ENCODE results near the gene CCDC180. TPM values are rescaled to one million over a fixed set of nuclear protein-coding genes. Genes with fewer than 3 reads are reported as not detected.
"Not testable (repeated sequence)": the region's sequence is repeated elsewhere in the genome, so short reads cannot be mapped to it uniquely, and the experiment has no call there.

CCDC180 gene
- total RNA-seq, result 10 to 100 TPM in 1 of 4 donors, 1 to 10 TPM in 3; 1.9 to 15.0 (median 4.0) TPM

DNA sequence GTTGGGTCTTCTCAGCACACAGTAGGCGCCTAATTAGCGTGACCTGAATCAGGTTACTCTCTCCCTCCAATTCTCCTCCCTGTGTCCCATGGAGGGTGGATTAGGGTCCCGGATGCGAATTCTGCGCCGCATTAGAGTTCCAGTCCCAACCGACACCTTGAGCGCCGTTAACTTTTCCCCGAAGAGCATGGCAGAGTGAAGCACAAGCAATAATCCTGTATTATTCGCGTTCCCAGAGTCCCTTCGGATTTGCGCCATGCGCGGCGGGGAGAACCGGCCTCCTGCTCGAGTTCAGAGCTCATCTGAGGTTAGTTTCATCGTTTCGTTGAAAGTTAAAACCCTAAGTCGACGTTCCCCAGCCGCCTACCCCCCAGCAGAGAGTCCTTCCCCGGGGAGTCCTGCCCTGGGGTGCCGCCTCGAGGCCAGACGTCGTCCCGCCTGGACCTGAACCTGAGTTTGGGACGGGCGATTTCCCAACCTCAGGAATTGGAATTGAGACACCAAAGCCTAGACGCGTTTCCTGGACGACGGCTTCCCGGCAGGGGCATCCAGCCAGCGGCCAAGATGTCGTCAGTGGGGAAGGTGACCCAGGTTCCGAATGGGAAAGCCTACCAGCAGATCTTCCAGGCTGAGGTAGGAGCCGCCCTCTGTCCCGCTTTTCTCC is at the start of gene CCDC180:
CCDC180 (plus strand) TSS at position 160 of the 664 bp plus-strand sequence; CDS start at position 565, 405 bp downstream.
- intact Hi-C loops (cut with DNase I), result no loop called here
- peak; percentile 92 for DNase-seq (ENCODE audit: extremely low spot score)
- Histone ChIP-seq H3K4me1 (peaks cover 0 to 18% (median 17%) of the 10 kb centered on the region in 4 donors), H3K36me3 (peaks cover 2 to 36% (median 28%) of the 10 kb centered on the region in 4 donors), H3K4me3 (peak within 1 kb of the TSS; percentile 32 to 42 (median 40)), H3K27me3 (no peaks in the 10 kb centered on the region), H3K27ac (replicated peaks in 1 of 4) (no peak within 1 kb of the TSS), H3K9me3 (no peaks in the 10 kb centered on the region)
- WGBS, result 37% methylated on average over 35 of the region's 42 CpGs
- peak in 1 of 2 donors; percentile 37 for TF ChIP-seq POLR2AphosphoS5 (IDR thresholded peaks at IDR 0.05)
- no peak for TF ChIP-seq POLR2A (IDR thresholded peaks at IDR 0.05; ENCODE audit: low read depth)

DNA sequence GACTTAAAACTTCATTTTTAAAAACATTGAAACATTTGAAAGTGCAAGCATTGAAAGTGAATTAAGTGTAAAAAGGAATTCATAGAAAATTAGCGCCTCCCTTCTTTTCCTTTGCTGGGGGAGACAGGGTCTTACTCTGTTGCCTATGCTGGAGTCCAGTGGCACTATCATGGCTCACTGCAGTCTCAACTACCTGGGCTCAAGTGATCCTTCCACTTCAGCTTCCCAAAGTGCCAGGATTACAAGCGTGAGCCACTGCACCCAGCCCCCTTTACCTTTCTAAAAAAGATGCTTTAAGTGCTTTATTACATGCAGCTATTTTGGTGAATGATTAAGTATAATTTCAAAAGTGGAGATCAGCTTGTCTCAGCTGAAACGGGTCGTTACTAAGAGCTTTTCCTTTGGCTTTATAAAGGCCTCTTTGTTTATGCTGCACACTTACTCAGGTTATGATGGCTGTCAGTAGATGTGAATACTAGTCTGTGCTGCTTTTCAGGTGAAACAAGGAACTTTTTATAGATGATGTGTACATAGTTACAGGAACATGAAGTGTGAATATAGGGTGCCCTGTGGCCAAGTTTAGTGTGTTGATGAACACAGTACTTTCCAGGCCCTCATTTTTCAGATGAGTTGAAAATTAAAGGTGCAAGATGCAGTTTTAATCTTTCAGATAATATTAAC is 47.5 kb upstream of the CCDC180 start:
- WGBS, result 66% methylated on average over 4 of the region's 4 CpGs
- peaks cover 0 to 12% (median 0%) of the 10 kb centered on the region in 4 donors for H3K36me3 ChIP-seq
- intact Hi-C loops (cut with DNase I); H3K27me3 ChIP-seq; H3K4me1 ChIP-seq; H3K27ac ChIP-seq (replicated peaks in 1 of 4); DNase-seq (ENCODE audit: extremely low spot score); H3K4me3 ChIP-seq; H3K9me3 ChIP-seq: not testable (repeated sequence)

DNA sequence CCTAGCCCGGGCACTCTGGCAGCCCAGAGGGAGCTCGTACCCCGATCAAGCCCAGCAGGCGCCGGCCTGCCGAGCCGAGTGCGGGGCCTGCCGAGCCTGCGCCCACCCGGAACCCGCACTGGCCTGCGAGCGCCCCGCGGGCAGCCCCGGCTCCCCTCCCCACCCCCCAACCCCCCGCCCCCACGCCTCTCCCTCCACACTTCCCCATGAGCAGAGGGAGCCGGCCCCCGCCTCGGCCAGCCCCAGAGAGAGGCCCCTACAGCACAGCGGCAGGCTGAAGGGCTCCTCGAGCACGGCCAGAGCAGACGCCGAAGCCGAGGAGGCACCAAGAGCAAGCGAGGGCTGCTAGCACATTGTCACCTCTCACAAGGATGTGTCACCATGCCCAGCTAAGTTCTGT is 36.2 kb upstream of the CCDC180 start:
- intact Hi-C loops (cut with DNase I), result no loop called here
- no peak for DNase-seq (ENCODE audit: extremely low spot score)
- H3K27ac ChIP-seq (replicated peaks in 1 of 4), result no peak overlapping the region
- no peaks in the 10 kb centered on the region for H3K4me1 ChIP-seq
- 85% methylated on average over 17 of the region's 29 CpGs for WGBS
- no peaks in the 10 kb centered on the region for H3K27me3 ChIP-seq
- peaks cover 0 to 12% (median 1%) of the 10 kb centered on the region in 4 donors for H3K36me3 ChIP-seq
- H3K4me3 ChIP-seq, result no peak overlapping the region
- TF ChIP-seq, protein P1, sequence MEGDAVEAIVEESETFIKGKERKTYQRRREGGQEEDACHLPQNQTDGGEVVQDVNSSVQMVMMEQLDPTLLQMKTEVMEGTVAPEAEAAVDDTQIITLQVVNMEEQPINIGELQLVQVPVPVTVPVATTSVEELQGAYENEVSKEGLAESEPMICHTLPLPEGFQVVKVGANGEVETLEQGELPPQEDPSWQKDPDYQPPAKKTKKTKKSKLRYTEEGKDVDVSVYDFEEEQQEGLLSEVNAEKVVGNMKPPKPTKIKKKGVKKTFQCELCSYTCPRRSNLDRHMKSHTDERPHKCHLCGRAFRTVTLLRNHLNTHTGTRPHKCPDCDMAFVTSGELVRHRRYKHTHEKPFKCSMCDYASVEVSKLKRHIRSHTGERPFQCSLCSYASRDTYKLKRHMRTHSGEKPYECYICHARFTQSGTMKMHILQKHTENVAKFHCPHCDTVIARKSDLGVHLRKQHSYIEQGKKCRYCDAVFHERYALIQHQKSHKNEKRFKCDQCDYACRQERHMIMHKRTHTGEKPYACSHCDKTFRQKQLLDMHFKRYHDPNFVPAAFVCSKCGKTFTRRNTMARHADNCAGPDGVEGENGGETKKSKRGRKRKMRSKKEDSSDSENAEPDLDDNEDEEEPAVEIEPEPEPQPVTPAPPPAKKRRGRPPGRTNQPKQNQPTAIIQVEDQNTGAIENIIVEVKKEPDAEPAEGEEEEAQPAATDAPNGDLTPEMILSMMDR (IDR thresholded peaks at IDR 0.05), result no peak
- TF ChIP-seq POLR2A (IDR thresholded peaks at IDR 0.05; ENCODE audit: low read depth) (no peak), POLR2AphosphoS5 (IDR thresholded peaks at IDR 0.05) (no peak), EP300 (IDR thresholded peaks at IDR 0.05) (no peak)
- no peaks in the 10 kb centered on the region for H3K9me3 ChIP-seq

DNA sequence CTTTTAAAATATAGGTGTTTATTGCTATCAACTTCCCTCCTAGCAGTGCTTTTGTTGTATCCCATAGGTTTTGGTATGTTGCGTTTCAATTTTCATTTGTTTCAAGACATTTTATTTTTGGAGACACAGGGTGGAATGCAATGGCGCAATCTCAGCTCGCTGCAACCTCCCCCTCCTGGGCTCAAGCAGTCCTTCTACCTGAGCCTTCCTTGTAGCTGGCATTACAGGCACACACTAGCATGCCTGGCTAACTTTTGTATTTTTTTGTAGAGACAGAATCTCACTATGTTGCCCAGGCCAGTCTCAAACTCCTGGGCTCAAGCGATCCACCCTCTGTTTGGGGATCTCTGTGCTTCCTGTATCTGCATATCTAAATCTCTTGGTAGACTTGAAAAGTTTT is 35.4 kb upstream of the CCDC180 start:
- Histone ChIP-seq H3K9me3 (no peaks in the 10 kb centered on the region), H3K27ac (replicated peaks in 1 of 4) (no peak overlapping the region), H3K4me1 (no peaks in the 10 kb centered on the region), H3K4me3 (no peak overlapping the region), H3K36me3 (peaks cover 0 to 19% (median 8%) of the 10 kb centered on the region in 4 donors), H3K27me3 (no peaks in the 10 kb centered on the region)
- intact Hi-C loops (cut with DNase I), result no loop called here
- WGBS, result 97% methylated on average over 4 of the region's 4 CpGs
- TF ChIP-seq POLR2AphosphoS5 (IDR thresholded peaks at IDR 0.05) (no peak), POLR2A (IDR thresholded peaks at IDR 0.05; ENCODE audit: low read depth) (no peak), EP300 (IDR thresholded peaks at IDR 0.05) (no peak)
- TF ChIP-seq, protein P1 (IDR thresholded peaks at IDR 0.05), result no peak
- DNase-seq (ENCODE audit: extremely low spot score), result no peak

DNA sequence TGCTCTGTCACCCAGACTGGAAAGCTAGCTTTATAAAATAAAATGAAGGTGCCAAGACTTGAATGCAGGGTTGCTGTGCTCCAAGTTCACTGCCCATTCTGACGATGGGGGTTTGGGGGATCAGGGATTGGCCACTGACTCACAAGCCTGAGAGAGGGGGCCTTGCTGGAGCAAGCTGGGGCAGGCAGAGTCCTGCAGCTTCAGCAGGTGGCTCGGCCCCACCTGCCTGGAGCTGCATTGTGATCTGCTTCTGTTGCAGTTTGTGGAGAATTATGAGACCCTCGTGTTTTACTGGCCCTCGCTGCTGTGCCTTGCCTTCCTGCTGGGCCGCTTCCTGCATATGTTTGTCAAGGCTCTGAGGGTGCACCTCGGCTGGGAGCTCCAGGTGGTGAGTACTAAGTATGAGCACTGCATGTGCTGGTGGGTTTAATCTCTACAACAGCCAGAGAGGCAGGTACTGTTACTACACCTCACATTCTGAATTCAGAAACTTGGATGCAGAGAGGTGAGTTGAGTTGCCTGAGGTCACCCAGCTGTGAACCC is 31.1 kb upstream of the CCDC180 start:
- TF ChIP-seq, protein P1 (IDR thresholded peaks at IDR 0.05), result no peak
- Histone ChIP-seq H3K36me3 (peaks cover 23 to 56% (median 46%) of the 10 kb centered on the region in 4 donors), H3K27me3 (no peaks in the 10 kb centered on the region), H3K27ac (replicated peaks in 1 of 4) (no peak overlapping the region), H3K4me1 (no peaks in the 10 kb centered on the region), H3K4me3 (no peak overlapping the region), H3K9me3 (no peaks in the 10 kb centered on the region)
- WGBS, result 81% methylated on average over 6 of the region's 6 CpGs
- no peak for DNase-seq (ENCODE audit: extremely low spot score)
- intact Hi-C loops (cut with DNase I), result no loop called here

All from esophagus muscularis mucosa (tissue), 4 donors.